HG03095 (cell line): ENCODE measurements around the gene CREB3L2.
"Not testable (repeated sequence)": the region's sequence is repeated elsewhere in the genome, so short reads cannot be mapped to it uniquely, and the experiment has no call there.

ENCODE experiments used
- ATAC-seq: cut with Tn5 transposase; IDR thresholded peaks from one replicate; pipeline ENCODE4 v1.9.1; 2021; ENCODE audit warnings: moderate library complexity; ENCODE audit not compliant: unreplicated experiment

CREB3L2 gene

DNA sequence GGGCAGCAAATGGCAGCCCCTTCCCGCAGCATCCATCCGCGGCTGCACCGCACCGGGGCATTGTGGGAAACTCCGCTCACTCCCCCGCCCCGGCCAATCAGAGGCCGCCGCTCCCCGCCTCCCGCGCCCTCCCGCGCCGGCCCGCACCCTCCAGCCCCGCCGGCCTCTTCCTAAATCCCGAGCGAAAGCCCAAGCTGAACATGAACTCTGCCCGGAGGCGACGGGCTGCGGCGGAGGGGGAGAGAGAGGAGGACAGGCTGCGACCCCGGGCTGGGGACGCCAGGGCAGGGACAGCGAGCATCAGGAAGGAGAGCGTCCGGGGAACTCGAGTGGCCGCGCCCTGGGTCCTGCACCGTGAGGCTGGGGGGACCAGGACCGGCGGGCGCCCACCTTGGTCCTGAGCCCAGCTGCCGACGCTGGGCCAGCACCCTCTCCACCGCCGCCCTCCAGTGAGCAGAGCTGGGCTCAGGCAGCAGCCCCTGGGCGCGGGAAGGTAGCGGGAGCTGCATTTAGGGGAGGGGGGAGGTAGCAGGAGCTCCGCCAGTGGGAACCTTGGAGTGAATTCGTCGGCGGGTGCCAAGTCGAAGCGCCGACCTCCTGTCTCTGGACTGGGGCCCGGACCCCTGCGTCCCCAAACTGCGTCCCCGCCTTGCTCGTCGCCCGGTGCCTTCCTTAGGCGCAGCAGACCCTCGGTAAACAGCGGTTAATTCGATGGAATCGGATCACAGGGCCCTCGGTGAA is 154.9 kb downstream of the CREB3L2 start, which contains the start of gene DGKI:
DGKI (minus strand) TSS at position 148 of the 741 bp plus-strand sequence.
- ATAC-seq, result no peak

DNA sequence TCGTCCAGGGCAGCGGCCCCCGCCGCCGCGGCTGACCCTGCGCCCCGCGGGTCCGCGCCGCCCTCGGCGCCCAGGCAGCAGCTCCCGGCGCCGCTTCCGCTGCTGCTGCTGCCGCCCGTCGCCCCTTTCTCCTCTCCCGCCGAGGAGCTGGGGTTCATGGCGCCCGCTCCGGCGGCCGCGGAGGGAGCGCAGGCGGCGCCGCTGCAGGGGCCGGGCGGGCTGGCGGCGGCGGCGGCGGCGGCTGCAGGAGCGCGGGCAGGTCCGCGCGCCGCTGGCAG is 155.4 kb downstream of the CREB3L2 start:
- no peak for ATAC-seq

DNA sequence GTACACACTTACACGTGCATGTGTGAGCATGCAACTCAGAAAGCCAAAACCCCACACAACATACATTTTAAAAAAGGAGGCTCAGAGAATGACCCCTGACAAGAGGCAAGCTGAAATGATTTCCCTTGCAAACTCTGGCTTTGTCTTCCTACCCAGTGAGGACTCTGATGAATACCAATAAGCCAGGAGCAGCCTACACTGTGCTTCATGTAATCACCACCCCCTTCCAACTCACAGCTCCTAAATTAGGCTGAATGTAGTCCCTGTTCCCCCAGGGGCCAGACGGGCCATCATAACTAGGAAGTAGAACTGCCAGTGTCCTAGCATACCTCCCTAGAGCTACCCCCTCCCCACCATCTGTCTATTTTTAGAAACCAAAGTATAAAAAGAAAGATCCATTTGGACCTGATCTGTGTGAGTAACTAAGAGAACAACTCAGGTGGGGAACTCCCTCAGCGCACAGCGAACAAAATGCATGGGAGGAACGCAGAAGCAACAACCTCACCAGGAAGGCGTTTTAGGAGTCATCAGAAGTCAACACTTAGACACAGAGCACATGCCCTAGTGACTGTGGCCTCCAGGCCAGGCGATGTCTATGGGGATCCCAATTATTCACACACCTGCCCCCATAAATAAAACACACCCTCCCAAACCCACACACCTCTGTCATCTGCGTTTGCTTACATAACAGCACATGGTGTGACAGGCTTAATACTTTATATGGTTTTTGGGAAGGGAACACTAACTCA is 157.0 kb downstream of the CREB3L2 start:
- ATAC-seq, result no peak

DNA sequence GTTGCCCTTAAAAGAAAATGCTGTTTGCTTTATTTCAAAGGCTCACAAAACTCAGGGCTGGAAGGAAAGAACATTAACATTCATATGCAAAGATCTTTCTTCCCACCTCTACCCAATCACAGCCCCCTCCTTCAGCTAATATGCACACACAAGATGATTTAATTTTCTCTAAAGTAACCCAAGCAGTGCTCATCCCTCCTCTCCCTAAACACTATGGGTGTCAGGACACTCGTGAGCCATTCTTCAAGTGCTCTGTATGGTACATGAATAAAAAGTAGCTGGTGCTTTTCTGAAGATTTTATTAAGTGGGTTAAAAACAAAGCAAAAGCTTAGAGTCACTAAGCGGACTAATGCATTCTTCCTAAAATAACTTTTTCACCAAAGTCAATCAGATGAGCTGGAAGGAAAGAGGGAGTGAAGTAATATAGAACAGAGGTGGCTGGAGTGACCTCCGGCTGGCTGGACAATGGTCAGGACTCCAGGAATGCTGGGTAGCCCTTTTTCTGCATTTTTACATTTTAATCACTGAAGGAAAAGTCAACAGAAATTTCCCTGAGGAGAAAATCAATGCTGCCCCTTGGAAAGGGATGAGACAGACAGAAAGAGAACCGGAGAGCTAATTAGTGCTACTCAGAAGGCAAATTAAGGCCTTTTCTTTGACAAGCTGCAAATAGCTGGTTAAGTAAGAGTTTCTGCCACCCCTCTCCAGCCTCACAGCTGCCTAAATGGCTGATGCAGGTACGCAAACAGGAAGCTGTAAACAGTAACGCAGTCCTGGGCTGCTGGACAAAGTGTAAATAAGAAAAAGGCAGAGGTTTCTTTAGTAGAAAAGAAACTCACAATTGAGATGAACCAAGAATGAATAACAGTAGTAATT is 161.7 kb downstream of the CREB3L2 start:
- no peak for ATAC-seq

DNA sequence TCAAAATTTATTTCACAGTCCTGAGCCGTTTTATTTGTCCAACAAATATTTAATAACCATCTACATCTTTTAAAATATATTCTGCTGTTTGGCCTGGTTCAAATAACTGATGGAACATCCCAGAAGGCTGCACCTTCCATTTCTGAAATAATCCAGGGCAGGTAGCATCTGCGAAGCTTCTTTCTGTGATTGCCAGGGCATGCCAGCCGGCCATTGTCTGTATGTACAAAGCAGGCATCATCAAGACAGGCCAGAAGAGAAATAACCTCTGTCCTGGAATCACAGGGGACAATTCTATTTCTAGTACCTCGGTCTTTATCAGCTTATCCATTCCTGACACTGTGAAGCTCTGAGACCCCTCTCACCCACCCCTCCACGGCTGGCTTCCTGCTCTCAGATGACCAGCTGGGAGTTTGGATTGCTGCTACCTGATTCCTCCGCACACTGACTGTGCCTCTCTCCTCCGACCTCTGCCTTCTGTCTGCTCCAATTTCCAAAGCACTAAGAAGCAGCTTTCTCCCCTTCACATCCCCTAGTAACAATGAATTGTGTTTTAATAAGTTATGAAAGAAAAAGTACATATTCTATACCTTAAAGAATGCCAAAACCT is 163.1 kb downstream of the CREB3L2 start:
- ATAC-seq, result no peak

DNA sequence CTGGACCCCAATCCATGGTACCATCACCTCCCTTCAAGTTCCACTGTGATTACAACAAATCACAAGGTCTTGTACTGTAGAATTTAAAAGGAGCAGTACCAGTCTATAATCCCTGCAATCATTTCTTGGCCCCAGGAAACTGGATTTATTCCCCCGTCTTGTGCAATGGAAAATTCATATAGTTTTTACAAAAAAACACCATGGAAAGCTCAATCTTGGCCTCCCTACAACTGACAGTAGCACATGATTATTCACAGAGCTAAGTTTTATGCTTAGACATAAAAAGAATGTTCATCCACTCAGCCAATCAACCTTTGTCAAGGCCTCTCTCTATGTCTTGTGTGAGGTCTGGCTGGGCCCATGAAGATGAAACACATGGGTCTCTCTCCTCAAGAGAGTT is 165.3 kb downstream of the CREB3L2 start:
- no peak for ATAC-seq

DNA sequence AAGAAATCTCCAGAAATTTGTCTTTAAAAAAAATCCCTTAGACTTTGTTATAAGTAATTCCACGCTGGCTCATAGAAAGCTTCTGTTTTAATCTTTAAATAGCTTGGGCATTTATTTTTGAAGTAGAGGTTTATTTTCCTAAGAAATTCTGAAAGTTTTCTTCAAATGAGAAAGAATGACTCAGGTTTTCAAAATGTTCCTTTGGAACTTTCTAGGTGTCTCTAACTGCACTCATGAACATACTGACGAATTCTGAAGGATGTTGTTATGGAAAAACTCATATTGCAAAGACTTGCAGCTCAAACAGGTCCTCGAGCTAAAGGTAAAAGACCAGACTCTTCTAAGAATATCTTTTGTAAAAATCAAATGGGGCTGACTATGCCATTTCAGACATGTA is 165.8 kb downstream of the CREB3L2 start:
- no peak for ATAC-seq

DNA sequence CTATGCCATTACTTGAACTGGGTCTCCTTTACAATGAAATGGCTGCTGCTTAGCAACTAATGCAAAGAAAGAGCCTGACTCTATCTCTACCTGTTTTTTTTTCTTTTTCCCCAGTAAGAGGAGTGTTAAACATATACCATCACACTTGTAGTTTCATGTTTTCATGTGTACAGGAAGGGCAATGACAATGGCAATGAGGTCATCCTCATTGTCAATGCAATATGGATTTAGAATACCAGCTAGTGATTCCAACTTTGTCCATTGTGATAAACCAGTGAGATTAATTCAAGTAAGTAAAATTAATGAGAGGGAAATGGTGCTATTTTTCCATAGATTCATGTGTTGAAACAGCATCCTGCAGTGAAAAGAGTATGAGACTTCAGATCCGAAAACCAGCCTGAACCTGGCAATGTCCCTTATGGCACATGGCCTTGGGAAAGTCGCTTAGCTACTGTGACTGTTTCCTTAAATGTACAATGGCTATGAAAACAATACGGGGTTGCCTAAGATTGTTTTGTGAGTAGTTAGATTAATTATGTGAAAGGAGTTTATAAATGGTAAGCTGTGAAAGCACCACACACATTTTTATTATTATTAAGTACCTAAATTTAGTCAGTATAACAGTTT is 166.3 kb downstream of the CREB3L2 start:
- ATAC-seq, result no peak

DNA sequence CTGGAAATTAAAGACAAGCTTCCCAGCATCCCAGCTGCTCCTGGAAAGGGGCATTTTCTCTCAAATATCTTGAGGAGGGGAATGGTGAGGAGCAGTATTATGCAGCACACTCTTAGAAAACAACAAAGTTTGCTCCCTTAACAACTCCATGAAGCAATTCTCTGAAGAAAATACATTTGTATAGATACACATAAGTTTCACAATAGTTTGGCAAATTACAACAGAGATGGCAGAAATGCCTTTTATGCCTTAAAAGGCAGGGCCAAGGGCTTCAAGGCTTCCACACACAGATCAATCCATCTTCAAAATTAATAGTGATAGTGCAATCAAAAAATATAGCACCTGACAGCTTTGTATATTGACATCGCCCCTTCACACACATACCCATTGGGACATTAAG is 167.3 kb downstream of the CREB3L2 start:
- no peak for ATAC-seq

DNA sequence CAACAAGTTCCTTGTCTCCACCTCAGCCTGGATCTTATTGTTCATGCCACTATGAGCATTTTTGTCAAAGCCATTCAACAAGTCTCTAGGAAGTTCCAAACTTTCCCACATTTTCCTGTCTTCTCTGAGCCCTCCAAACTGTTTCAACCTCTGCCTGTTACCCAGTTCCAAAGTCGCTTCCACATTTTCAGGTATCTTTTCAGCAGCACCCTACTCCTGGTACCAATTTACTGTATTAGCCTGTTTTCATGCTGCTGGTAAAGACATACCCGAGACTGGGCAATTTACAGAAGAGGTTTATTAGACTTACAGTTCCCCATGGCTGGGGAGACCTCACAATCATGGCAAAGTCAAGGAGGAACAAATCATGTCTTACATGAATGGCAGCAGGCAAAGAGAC is 168.9 kb downstream of the CREB3L2 start:
- not testable (repeated sequence) for ATAC-seq

DNA sequence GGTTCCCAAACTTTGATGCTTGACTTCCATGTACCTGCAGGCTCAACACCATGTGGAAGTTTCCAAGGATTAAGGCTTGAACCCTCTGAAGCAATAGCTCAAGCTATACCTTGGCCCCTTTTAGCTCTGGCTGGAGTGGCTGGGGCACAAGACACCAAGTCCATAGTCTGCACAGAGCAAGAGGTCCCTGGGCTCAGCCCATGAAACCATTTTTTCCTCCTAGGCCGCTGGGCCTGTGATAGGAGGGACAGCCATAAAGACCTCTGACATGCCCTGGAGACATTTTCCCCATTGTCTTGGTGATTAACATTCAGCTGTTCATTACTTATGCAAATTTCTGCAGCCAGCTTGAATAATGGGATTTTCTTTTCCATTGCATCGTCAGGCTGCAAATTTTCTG is 169.5 kb downstream of the CREB3L2 start:
- no peak for ATAC-seq

DNA sequence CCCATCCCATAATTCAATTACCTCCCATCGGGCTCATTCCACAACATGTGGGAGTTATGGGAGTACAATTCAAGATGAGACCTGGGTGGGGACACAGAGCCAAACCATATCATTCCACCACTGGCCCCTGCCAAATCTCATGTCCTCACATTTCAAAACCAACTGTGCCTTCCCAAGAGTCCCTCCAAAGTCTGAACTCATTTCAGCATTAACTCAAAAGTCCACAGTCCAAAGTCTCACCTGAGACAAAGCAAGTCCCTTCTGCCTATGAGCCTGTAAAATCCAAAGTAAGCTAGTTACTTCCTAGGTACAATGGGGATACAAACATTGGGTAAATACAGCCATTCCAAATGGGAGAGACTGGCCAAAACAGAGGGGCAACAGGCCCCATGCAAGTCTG is 170.3 kb downstream of the CREB3L2 start:
- not testable (repeated sequence) for ATAC-seq

DNA sequence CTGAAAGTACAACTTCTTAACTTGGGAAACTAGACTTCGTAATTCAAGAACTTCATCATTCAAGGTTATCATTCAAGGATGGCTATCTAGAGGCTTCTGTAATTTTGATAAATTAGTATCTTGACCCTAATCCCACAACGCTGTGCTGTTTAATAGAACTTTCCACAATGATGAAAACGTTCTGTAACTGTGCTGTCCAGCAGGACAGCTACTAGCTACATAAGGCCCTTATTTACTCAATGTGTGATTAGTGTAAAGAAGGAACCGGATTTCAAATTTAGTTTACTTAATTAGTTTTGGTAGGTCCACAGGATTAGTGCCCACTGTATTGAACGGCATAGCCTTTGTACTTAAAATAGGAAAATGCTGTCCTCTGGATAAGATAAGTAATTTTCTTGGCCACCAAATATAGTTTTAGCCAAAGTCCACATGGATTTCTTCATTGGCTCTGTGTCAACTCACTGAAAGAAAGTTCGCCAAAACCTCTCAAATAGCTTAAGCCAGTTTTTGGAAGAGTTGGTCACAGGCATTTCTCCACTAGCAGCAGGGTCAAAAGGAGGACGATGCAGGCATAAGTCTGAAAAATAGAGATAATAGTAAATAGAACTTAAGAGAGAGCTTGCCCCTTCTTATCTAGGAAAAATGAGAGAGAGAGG is 172.4 kb downstream of the CREB3L2 start:
- no peak for ATAC-seq

DNA sequence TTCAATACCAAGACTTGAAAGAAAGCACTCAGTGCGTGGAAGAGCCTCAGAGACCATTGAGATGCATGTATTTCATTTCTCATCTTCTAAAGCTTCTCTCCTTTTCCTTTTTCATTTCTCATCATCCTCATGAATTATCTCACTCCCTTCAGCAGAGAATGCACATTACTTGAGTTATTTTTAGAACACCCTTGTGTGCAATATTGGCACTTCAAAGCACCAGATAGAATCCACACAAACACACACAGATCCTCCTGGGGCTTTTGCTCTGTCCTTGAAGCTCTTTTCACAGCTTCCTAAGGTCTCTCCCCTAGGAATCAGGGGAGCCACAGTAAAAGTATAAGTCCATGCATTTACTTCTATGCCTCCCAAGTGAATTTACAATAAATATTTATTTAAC is 173.4 kb downstream of the CREB3L2 start:
- ATAC-seq, result no peak

DNA sequence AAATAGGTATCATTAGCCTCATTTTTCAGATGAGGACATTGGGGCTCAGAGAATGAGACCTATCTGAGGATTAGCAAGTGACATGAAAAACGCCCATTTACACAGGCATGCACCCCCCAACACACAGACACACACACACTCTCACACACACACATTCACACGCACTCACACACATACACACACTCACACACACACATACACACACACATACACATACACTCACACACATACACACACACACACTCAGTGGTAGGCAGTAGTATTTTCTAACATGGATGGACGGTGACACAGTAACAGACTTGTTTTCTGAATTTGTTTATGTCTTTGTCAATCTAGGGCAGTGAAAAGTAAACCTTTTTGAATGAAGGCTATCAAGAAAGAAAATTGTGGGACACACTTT is 176.4 kb downstream of the CREB3L2 start:
- ATAC-seq, result no peak
